Caco-2 (cell line): Measurements from ENCODE around the gene DQX1. TPM values are rescaled to one million over a fixed set of nuclear protein-coding genes. Genes with fewer than 3 reads are reported as not detected.
A peak's percentile ranks its signal among the peaks of the same experiment; 100 is the strongest.

Source experiments
- BruUV-seq: library from RNA; stranded (reverse); fragments of 400-500 nt; replicated peaks from 2 replicates; lab custom pipeline; 2021; lab: Mats Ljungman, UMichigan
- CTCF ChIA-PET: fragments of 300-600 bp; sonication (Branson Sonifier 250); formaldehyde crosslinking; loops from one replicate; lab custom pipeline; 2022; ENCODE audit warnings: antibody characterized with exemption; lab: Charles Lee
- POLR2A ChIA-PET: fragments of 300-600 bp; sonication (Branson Sonifier 250); formaldehyde crosslinking; loops from one replicate; lab custom pipeline; 2022; ENCODE audit warnings: antibody characterized with exemption; lab: Charles Lee
- DNase-seq, 2 experiments: peaks; one replicate each; pipeline versions ENCODE4 v3.0.0 to v3.0.0-alpha.2; 2020 to 2022
- H3K27me3 ChIP-seq: replicated peaks from 2 replicates; pipeline ENCODE4 v1.6.0; 2011; ENCODE audit warnings: low read length; ENCODE audit not compliant: control insufficient read depth, insufficient read depth
- H3K36me3 ChIP-seq: 2 replicates; pipeline ENCODE4 v1.5.1; 2011; ENCODE audit warnings: low read length; ENCODE audit not compliant: control insufficient read depth, insufficient read depth
- H3K4me1 ChIP-seq: fragments of 250-450 bp; sonication (Bioruptor Pico); 2 replicates; pipeline ENCODE4 v1.5.1; 2020; ENCODE audit warnings: mild to moderate bottlenecking
- H3K4me3 ChIP-seq: 2 replicates; pipeline ENCODE4 v1.5.1; 2011; ENCODE audit warnings: low read depth, mild to moderate bottlenecking, control low read depth, low read length
- H3K9me3 ChIP-seq: fragments of 250-450 bp; sonication (Bioruptor Pico); 2 replicates; pipeline ENCODE4 v1.5.1; 2020; ENCODE audit warnings: mild to moderate bottlenecking, moderate library complexity
- H3K27ac Mint-ChIP-seq: one replicate; pipeline ENCODE4 v1.8.0; 2022; ENCODE audit warnings: mixed read lengths; ENCODE audit not compliant: unreplicated experiment
- H3K27me3 Mint-ChIP-seq: one replicate; pipeline ENCODE4 v1.8.0; 2022; ENCODE audit warnings: mixed read lengths; ENCODE audit not compliant: insufficient read depth, unreplicated experiment
- H3K36me3 Mint-ChIP-seq: one replicate; pipeline ENCODE4 v1.8.0; 2022; ENCODE audit warnings: mild to moderate bottlenecking, mixed read lengths; ENCODE audit not compliant: insufficient read depth, unreplicated experiment
- H3K4me1 Mint-ChIP-seq: one replicate; pipeline ENCODE4 v1.8.0; 2022; ENCODE audit warnings: low read depth, mixed read lengths; ENCODE audit not compliant: unreplicated experiment
- H3K4me3 Mint-ChIP-seq: one replicate; pipeline ENCODE4 v1.8.0; 2022; ENCODE audit warnings: mild to moderate bottlenecking, moderate library complexity, mixed read lengths; ENCODE audit not compliant: unreplicated experiment
- H3K9me3 Mint-ChIP-seq: one replicate; pipeline ENCODE4 v1.8.0; 2022; ENCODE audit warnings: mixed read lengths; ENCODE audit not compliant: unreplicated experiment
- intact Hi-C: fragments of 100-400 bp; cut with micrococcal nuclease; formaldehyde crosslinking; loops from one replicate; pipeline ENCODE4 v1.10.0; 2022; ENCODE audit not compliant: unreplicated experiment
- total RNA-seq: library from RNA; stranded (reverse); gene quantifications from 2 replicates; pipeline ENCODE4 v1.2.3, GENCODE V29; 2022
- TF ChIP-seq, protein P1 (sequence below), 2 experiments: fragments of 200-600 bp in 1 of 2; IDR thresholded peaks; 1 replicate in 1 of 2; 2 replicates in 1 of 2; pipeline versions ENCODE4 v1.5.1 to v1.8.0; 2011 to 2022; ENCODE audit warnings: antibody characterized with exemption in 1 of 2, control low read depth in 1 of 2, inconsistent platforms in 1 of 2, low read depth in 1 of 2, low read length in 1 of 2, mild to moderate bottlenecking in 1 of 2, moderate library complexity in 1 of 2; ENCODE audit not compliant: insufficient read depth in 1 of 2, severe bottlenecking in 1 of 2, unreplicated experiment in 1 of 2

DQX1 gene
- total RNA-seq, 1 experiment from 2014 or later = 0.50 TPM

DNA sequence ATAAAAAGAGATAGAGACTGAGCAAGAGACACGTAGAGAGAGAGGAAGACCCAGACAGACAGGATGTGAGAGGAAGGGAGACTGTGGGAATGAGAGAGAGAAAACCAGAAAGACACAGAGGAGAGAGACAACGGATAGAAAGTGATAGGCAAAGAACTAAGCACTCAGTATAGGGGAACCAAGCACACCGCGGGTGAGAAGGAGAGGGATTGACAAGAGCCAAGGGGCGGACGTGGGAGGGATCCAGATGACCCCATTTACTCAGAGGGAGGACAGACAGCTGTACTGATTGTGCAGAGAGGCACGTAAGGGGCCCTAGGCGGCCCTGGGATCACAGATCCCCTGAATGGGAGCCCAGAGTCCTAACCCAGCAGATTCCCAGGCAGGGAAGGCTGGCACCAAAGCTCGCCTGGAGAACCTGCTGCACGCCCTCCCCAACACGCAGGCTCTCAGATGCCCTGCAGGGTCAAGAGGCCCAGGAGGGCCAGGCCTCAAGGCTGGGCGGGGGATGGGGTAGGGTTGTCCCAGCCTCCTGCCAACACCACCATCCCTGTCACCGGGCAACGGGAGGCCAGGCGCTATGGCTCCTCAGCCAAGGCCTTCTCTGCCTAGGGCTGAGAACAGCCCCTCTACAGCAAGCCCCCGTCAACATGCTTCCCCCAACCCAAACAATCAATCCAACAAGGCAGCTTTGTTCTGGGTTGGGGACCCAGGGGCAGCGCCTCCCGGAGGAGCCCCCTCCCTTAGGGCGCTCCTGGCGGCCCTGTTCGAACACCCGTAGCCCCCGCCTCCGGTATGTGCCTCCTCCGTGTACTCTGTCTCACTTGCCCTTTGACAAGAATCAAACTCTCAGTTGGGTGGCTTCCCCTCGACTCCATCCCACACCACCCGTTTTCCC lies 27.1 kb upstream of the DQX1 start:
- H3K27me3 ChIP-seq = no peaks in the 10 kb centered on the region
- intact Hi-C loops = no loop called here
- TF ChIP-seq, protein P1, sequence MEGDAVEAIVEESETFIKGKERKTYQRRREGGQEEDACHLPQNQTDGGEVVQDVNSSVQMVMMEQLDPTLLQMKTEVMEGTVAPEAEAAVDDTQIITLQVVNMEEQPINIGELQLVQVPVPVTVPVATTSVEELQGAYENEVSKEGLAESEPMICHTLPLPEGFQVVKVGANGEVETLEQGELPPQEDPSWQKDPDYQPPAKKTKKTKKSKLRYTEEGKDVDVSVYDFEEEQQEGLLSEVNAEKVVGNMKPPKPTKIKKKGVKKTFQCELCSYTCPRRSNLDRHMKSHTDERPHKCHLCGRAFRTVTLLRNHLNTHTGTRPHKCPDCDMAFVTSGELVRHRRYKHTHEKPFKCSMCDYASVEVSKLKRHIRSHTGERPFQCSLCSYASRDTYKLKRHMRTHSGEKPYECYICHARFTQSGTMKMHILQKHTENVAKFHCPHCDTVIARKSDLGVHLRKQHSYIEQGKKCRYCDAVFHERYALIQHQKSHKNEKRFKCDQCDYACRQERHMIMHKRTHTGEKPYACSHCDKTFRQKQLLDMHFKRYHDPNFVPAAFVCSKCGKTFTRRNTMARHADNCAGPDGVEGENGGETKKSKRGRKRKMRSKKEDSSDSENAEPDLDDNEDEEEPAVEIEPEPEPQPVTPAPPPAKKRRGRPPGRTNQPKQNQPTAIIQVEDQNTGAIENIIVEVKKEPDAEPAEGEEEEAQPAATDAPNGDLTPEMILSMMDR (IDR thresholded peaks at IDR 0.05; ENCODE audit: insufficient read depth in 1 of 2, low read depth in 1 of 2, low read length in 1 of 2, severe bottlenecking in 1 of 2, unreplicated experiment in 1 of 2) = no peak
- H3K36me3 ChIP-seq = no peaks in the 10 kb centered on the region; the same call in 1 of the 2 replicates
- no peaks in the 10 kb centered on the region for H3K9me3 Mint-ChIP-seq
- H3K4me3 Mint-ChIP-seq = peak overlapping the region; percentile 23
- BruUV-seq = no TSS peak
- H3K4me1 ChIP-seq = peaks cover 25% of the 10 kb centered on the region
- H3K4me3 ChIP-seq = no peak overlapping the region
- H3K4me1 Mint-ChIP-seq = peaks cover 16% of the 10 kb centered on the region
- no peaks in the 10 kb centered on the region for H3K27me3 Mint-ChIP-seq
- CTCF ChIA-PET = interaction anchor here (0.6 kb wide), 1 partner anchor 36 kb away, joined by 3 read pairs; no protein-coding TSS in a partner anchor
- peak overlapping the region; percentile 51 for H3K27ac Mint-ChIP-seq
- H3K36me3 Mint-ChIP-seq = peaks cover 8% of the 10 kb centered on the region
- POLR2A ChIA-PET = no interaction called here
- DNase-seq = no peak
- no peaks in the 10 kb centered on the region for H3K9me3 ChIP-seq

DNA sequence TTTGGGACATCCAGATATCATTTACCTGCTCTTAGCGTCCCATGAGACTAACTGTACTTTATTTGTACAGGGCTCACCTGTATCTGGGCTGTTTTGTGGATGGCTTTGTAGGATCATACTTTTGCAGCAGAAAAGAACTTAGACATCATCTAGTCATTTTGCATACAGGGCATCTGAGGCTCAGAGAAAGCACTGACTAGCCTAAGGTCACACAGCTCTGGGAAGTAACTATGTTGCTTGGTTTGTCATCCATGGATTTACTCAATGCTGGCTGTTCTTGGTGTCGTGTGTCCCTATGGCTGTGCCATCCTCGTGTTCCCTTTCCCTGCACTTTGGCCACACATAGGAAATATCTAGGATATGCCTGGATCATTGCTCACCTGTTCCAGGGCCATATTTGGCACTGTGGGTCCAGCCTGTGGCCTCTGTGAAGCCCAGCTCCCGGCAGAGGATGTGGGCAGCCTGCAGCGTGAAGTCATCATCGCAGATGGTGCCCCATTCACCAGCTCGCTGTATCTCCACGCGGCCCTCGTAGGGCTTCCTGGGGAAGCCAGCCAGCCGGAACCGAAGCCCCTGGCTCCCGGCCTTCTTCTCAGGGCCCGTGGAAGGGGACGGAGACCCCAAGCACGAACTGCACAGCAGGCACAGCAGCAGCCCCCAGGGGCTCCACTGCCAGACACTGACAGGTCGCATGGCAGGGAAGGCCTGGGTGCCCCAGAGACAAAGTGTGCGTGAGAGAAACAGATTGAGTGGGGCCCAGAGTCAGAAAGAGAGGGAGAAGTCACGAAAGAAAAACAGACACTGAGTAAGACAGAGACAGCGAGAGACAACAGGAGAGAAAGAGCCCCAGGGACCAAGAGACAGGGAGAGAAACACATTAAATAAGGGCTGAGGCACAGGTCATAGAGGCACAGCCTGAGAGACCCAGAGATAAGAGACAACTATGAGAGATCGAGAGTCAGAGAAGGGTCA lies 26.2 kb upstream of the DQX1 start:
- CTCF ChIA-PET = no interaction called here
- POLR2A ChIA-PET = no interaction called here

More for the DNA sequence above, 26.2 kb upstream of the DQX1 start:
- no peak for DNase-seq
- Histone ChIP-seq H3K4me1 (peaks cover 22% of the 10 kb centered on the region), H3K27me3 (no peaks in the 10 kb centered on the region), H3K9me3 (no peaks in the 10 kb centered on the region), H3K4me3 (no peak overlapping the region), H3K36me3 (no peaks in the 10 kb centered on the region; the same call in 1 of the 2 replicates)
- Mint-ChIP-seq H3K4me1 (peaks cover 13% of the 10 kb centered on the region), H3K27ac (no peak overlapping the region), H3K4me3 (no peak overlapping the region), H3K36me3 (peaks cover 8% of the 10 kb centered on the region), H3K27me3 (no peaks in the 10 kb centered on the region), H3K9me3 (no peaks in the 10 kb centered on the region)
- intact Hi-C loops = no loop called here
- BruUV-seq = no TSS peak
- TF ChIP-seq, protein P1 (IDR thresholded peaks at IDR 0.05; ENCODE audit: insufficient read depth in 1 of 2, low read depth in 1 of 2, low read length in 1 of 2, severe bottlenecking in 1 of 2, unreplicated experiment in 1 of 2) = no peak
